Neural cell (in vitro differentiated cells): Measurements from ENCODE around the gene ATG7. TPM values are rescaled to one million over a fixed set of nuclear protein-coding genes. Genes with fewer than 3 reads are reported as not detected.

ENCODE experiments used
- H2AFZ ChIP-seq: fragments of 200-600, 300-800 bp; sonication (generic), shearing (Covaris generic); 2 replicates; pipeline ENCODE4 v1.6.0; 2014; ENCODE audit warnings: low read depth, mild to moderate bottlenecking, antibody characterized with exemption, low read length, moderate library complexity
- H3F3A ChIP-seq: fragments of 200-600 bp; shearing (Covaris generic); 2 replicates; pipeline ENCODE4 v1.6.1; 2016; ENCODE audit warnings: mild to moderate bottlenecking, moderate library complexity, mixed read lengths, antibody characterized with exemption, low read length; ENCODE audit not compliant: insufficient read depth, poor library complexity, severe bottlenecking
- H3K27ac ChIP-seq: fragments of 200-600, 300-800 bp; sonication (generic), shearing (Covaris generic); 2 replicates; pipeline ENCODE4 v1.5.1; 2014; ENCODE audit warnings: mild to moderate bottlenecking, low read length, moderate library complexity
- H3K27me3 ChIP-seq: fragments of 300-800, 200-600 bp; sonication (generic), shearing (Covaris generic); 2 replicates; pipeline ENCODE4 v1.6.0; 2014; ENCODE audit warnings: mild to moderate bottlenecking, low read depth, low read length, moderate library complexity; ENCODE audit not compliant: insufficient read depth
- H3K36me3 ChIP-seq: fragments of 300-800, 200-600 bp; sonication (generic), shearing (Covaris generic); 2 replicates; pipeline ENCODE4 v1.5.1; 2014; ENCODE audit warnings: mild to moderate bottlenecking, antibody characterized with exemption, low read length, moderate library complexity; ENCODE audit not compliant: insufficient read depth
- H3K4me2 ChIP-seq: fragments of 300-800, 200-600 bp; sonication (generic), shearing (Covaris generic); 2 replicates; pipeline ENCODE4 v1.6.0; 2014; ENCODE audit warnings: mild to moderate bottlenecking, low read length
- H3K4me3 ChIP-seq: fragments of 300-800, 200-600 bp; sonication (generic), shearing (Covaris generic); 2 replicates; pipeline ENCODE4 v1.5.1; 2014; ENCODE audit warnings: mild to moderate bottlenecking, low read length, moderate library complexity
- H3K79me2 ChIP-seq: fragments of 200-600 bp; shearing (Covaris generic); replicated peaks from 2 replicates; pipeline ENCODE4 v1.6.0; 2014; ENCODE audit warnings: mild to moderate bottlenecking, low read length, moderate library complexity; ENCODE audit not compliant: insufficient read depth
- H3K9ac ChIP-seq: fragments of 300-800, 200-600 bp; sonication (generic), shearing (Covaris generic); 2 replicates; pipeline ENCODE4 v1.6.1; 2016; ENCODE audit warnings: mild to moderate bottlenecking, low read length, mixed read lengths
- H3K9me2 ChIP-seq: fragments of 200-600 bp; shearing (Covaris generic); 2 replicates; pipeline ENCODE4 v1.6.1; 2016; ENCODE audit warnings: mild to moderate bottlenecking, low read length, mixed read lengths; ENCODE audit not compliant: insufficient read depth
- H3K9me3 ChIP-seq: fragments of 200-600, 300-800 bp; sonication (generic), shearing (Covaris generic); 2 replicates; pipeline ENCODE4 v1.6.1; 2016; ENCODE audit warnings: mild to moderate bottlenecking, mixed run types, low read length, moderate library complexity, mixed read lengths
- H4K20me1 ChIP-seq: fragments of 200-600 bp; shearing (Covaris generic); 2 replicates; pipeline ENCODE4 v1.6.1; 2016; ENCODE audit warnings: mild to moderate bottlenecking, mixed run types; ENCODE audit not compliant: insufficient read depth
- EP300 ChIP-seq: fragments of 450-650 bp; conservative IDR thresholded peaks from 2 replicates; pipeline ENCODE4 v1.6.1; 2014; ENCODE audit warnings: antibody characterized with exemption, mild to moderate bottlenecking, moderate library complexity; ENCODE audit not compliant: poor library complexity, severe bottlenecking
- EZH2 ChIP-seq: fragments of 200-600, 300-800 bp; shearing (Covaris generic), sonication (generic); IDR thresholded peaks from 2 replicates; pipeline ENCODE4 v1.6.1; 2014; ENCODE audit warnings: antibody characterized with exemption, low read length, borderline replicate concordance, mild to moderate bottlenecking; ENCODE audit not compliant: insufficient read depth, poor library complexity, severe bottlenecking
- MXI1 ChIP-seq: fragments of 450-650 bp; conservative IDR thresholded peaks from 2 replicates; pipeline ENCODE4 v1.6.1; 2014; ENCODE audit warnings: antibody characterized with exemption, mild to moderate bottlenecking; ENCODE audit not compliant: poor library complexity, severe bottlenecking
- POLR2AphosphoS5 ChIP-seq: IDR thresholded peaks from 2 replicates; pipeline ENCODE4 v1.6.1; 2012
- RAD21 ChIP-seq: fragments of 450-650 bp; conservative IDR thresholded peaks from 2 replicates; pipeline ENCODE4 v1.6.1; 2014; ENCODE audit warnings: antibody characterized with exemption, mild to moderate bottlenecking, moderate library complexity
- SMC3 ChIP-seq: fragments of 450-650 bp; conservative IDR thresholded peaks from 2 replicates; pipeline ENCODE4 v1.6.1; 2014; ENCODE audit warnings: antibody characterized with exemption, mild to moderate bottlenecking, moderate library complexity; ENCODE audit not compliant: poor library complexity
- TAF1 ChIP-seq: IDR thresholded peaks from 2 replicates; pipeline ENCODE4 v1.6.1; 2012; ENCODE audit warnings: low read depth
- polyA plus RNA-seq: library from polyadenylated mRNA; depleted of rRNA; stranded (reverse); fragments of >200 nt; gene quantifications from 2 replicates; pipeline ENCODE4 v1.2.3, GENCODE V29; 2014
- TF ChIP-seq, protein P1 (sequence below): IDR thresholded peaks from 2 replicates; pipeline ENCODE4 v1.6.1; 2012; ENCODE audit warnings: borderline replicate concordance
- TF ChIP-seq, protein P2 (sequence below): fragments of 450-650 bp; IDR thresholded peaks from 2 replicates; pipeline ENCODE4 v1.5.1; 2014; ENCODE audit warnings: antibody characterized with exemption, mild to moderate bottlenecking, moderate library complexity; ENCODE audit not compliant: poor library complexity, severe bottlenecking

The ATG7 gene
- polyA plus RNA-seq, 1 donor from 2014 or later, result 28.8 TPM

DNA sequence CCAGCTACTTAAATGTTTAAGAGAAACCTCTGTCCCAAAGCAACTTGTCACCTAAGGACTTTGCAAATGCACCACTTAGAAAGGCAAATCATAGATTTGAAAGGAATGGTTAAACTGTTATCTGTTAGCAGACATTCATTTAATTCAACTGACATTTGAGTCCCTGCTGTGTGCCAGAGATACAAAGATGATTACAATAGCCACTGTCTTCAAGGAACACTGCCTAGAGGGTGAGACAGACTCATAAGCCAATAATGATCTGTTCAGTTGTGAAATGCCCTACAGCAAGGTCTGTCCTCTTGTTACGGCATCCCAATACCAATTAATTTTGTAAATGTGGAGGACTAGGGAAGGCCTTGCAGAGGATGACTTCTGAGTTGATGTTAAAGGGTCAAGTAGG is 113.1 kb downstream of the ATG7 start:
- Histone ChIP-seq H3K9me2 (no peaks in the 10 kb centered on the region), H3K9ac (no peak overlapping the region), H3K36me3 (no peaks in the 10 kb centered on the region), H3K79me2 (no peaks in the 10 kb centered on the region), H3K4me3 (no peak overlapping the region), H3F3A (no peaks in the 10 kb centered on the region), H3K4me2 (no peak overlapping the region), H3K27me3 (no peaks in the 10 kb centered on the region), H2AFZ (no peak overlapping the region), H3K9me3 (no peaks in the 10 kb centered on the region), H3K27ac (no peak overlapping the region), H4K20me1 (no peaks in the 10 kb centered on the region)
- TF ChIP-seq EZH2 (no peak), TAF1 (no peak), POLR2AphosphoS5 (no peak), RAD21 (no peak)
- TF ChIP-seq, protein P1, sequence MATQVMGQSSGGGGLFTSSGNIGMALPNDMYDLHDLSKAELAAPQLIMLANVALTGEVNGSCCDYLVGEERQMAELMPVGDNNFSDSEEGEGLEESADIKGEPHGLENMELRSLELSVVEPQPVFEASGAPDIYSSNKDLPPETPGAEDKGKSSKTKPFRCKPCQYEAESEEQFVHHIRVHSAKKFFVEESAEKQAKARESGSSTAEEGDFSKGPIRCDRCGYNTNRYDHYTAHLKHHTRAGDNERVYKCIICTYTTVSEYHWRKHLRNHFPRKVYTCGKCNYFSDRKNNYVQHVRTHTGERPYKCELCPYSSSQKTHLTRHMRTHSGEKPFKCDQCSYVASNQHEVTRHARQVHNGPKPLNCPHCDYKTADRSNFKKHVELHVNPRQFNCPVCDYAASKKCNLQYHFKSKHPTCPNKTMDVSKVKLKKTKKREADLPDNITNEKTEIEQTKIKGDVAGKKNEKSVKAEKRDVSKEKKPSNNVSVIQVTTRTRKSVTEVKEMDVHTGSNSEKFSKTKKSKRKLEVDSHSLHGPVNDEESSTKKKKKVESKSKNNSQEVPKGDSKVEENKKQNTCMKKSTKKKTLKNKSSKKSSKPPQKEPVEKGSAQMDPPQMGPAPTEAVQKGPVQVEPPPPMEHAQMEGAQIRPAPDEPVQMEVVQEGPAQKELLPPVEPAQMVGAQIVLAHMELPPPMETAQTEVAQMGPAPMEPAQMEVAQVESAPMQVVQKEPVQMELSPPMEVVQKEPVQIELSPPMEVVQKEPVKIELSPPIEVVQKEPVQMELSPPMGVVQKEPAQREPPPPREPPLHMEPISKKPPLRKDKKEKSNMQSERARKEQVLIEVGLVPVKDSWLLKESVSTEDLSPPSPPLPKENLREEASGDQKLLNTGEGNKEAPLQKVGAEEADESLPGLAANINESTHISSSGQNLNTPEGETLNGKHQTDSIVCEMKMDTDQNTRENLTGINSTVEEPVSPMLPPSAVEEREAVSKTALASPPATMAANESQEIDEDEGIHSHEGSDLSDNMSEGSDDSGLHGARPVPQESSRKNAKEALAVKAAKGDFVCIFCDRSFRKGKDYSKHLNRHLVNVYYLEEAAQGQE, result no peak
- TF ChIP-seq, protein P2, sequence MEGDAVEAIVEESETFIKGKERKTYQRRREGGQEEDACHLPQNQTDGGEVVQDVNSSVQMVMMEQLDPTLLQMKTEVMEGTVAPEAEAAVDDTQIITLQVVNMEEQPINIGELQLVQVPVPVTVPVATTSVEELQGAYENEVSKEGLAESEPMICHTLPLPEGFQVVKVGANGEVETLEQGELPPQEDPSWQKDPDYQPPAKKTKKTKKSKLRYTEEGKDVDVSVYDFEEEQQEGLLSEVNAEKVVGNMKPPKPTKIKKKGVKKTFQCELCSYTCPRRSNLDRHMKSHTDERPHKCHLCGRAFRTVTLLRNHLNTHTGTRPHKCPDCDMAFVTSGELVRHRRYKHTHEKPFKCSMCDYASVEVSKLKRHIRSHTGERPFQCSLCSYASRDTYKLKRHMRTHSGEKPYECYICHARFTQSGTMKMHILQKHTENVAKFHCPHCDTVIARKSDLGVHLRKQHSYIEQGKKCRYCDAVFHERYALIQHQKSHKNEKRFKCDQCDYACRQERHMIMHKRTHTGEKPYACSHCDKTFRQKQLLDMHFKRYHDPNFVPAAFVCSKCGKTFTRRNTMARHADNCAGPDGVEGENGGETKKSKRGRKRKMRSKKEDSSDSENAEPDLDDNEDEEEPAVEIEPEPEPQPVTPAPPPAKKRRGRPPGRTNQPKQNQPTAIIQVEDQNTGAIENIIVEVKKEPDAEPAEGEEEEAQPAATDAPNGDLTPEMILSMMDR, result no peak

DNA sequence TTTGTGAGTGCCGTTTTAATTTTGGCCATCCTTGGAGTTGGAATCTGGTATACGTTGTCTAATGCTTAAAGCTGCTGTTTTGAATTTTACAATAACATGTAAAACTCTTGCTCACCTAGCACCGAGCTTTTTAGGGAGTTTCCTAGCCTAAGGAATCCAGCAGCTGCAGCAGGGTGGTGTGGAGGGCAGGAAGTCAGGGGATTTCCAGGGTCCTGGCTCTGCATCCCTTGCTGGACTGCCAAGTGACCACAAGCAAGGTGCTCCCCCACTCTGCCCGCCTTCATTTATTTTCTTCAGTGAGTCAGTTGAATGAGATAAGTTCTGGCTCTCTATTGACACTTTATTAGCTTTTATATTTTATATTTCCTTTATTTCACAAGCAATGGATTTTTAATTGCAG is 113.7 kb downstream of the ATG7 start:
- H3K9me3 ChIP-seq, result no peaks in the 10 kb centered on the region
- H3K4me2 ChIP-seq, result no peak overlapping the region
- no peaks in the 10 kb centered on the region for H3K9me2 ChIP-seq
- H3K4me3 ChIP-seq, result no peak overlapping the region
- H3K9ac ChIP-seq, result no peak overlapping the region
- no peak overlapping the region for H3K27ac ChIP-seq
- no peaks in the 10 kb centered on the region for H3K27me3 ChIP-seq
- no peaks in the 10 kb centered on the region for H3K36me3 ChIP-seq
- no peak for TF ChIP-seq POLR2AphosphoS5
- TF ChIP-seq RAD21, result no peak
- TF ChIP-seq EP300, result no peak
- no peak for TF ChIP-seq SMC3
- TF ChIP-seq TAF1, result no peak
- TF ChIP-seq, protein P2, result no peak
- TF ChIP-seq, protein P1, result no peak
- TF ChIP-seq MXI1, result no peak
- TF ChIP-seq EZH2, result no peak
- no peaks in the 10 kb centered on the region for H3F3A ChIP-seq
- H2AFZ ChIP-seq, result no peak overlapping the region
- no peaks in the 10 kb centered on the region for H3K79me2 ChIP-seq
- no peaks in the 10 kb centered on the region for H4K20me1 ChIP-seq
